Measurements from ENCODE around the gene EFCAB5.
A peak's percentile ranks its signal among the peaks of the same experiment; 100 is the strongest.

EFCAB5 gene

GRCh38 chr17:29927546-29927945, 13.9 kb upstream of the EFCAB5 start:
- H3K4me3 ChIP-seq (IDR thresholded peaks at IDR 0.05; ENCODE audit: insufficient read depth, low read depth, low read length) = no peak overlapping the region
- no peak overlapping the region for H3K27ac ChIP-seq
- no peak overlapping the region for H3K9ac ChIP-seq
- H3K4me2 ChIP-seq = peak overlapping the region; percentile 82
- no peak overlapping the region for H2AFZ ChIP-seq (ENCODE audit: low read depth)
- no peak for TF ChIP-seq CTCF (conservative IDR thresholded peaks at IDR 0.05; ENCODE audit: low read depth, low read length)
- no peaks in the 10 kb centered on the region for H3K36me3 ChIP-seq (ENCODE audit: insufficient read depth)
- peaks cover 29% of the 10 kb centered on the region for H3K4me1 ChIP-seq (ENCODE audit: low read depth, poor library complexity, severe bottlenecking)
- H3K79me2 ChIP-seq (ENCODE audit: insufficient read depth, low read depth) = peaks cover 59% of the 10 kb centered on the region
- H4K20me1 ChIP-seq (ENCODE audit: insufficient read depth) = no peaks in the 10 kb centered on the region
- H3K27me3 ChIP-seq (ENCODE audit: insufficient read depth, low read depth) = no peaks in the 10 kb centered on the region

- Histone ChIP-seq H3K4me2 (peak overlapping the region; percentile 82), H3K79me2 (ENCODE audit: insufficient read depth, low read depth) (peaks cover 52% of the 10 kb centered on the region), H3K27me3 (ENCODE audit: insufficient read depth, low read depth) (no peaks in the 10 kb centered on the region), H3K9ac (peak overlapping the region; percentile 73), H3K36me3 (ENCODE audit: insufficient read depth) (no peaks in the 10 kb centered on the region), H3K4me1 (ENCODE audit: low read depth, poor library complexity, severe bottlenecking) (peaks cover 29% of the 10 kb centered on the region), H4K20me1 (ENCODE audit: insufficient read depth) (no peaks in the 10 kb centered on the region), H3K4me3 (IDR thresholded peaks at IDR 0.05; ENCODE audit: insufficient read depth, low read depth, low read length) (peak overlapping the region; percentile 52), H2AFZ (ENCODE audit: low read depth) (peak overlapping the region; percentile 82), H3K27ac (peak overlapping the region; percentile 72)
- no peak for TF ChIP-seq CTCF (conservative IDR thresholded peaks at IDR 0.05; ENCODE audit: low read depth, low read length)
Measured at GRCh38 chr17:29929006-29929532, 12.4 kb upstream of the EFCAB5 start.

- Histone ChIP-seq H3K4me2 (peak within 1 kb of the TSS; percentile 82), H3K79me2 (ENCODE audit: insufficient read depth, low read depth) (peaks cover 45% of the 10 kb centered on the region), H3K4me1 (ENCODE audit: low read depth, poor library complexity, severe bottlenecking) (peaks cover 29% of the 10 kb centered on the region), H3K9ac (peak within 1 kb of the TSS; percentile 73), H2AFZ (ENCODE audit: low read depth) (peak within 1 kb of the TSS; percentile 82), H3K27me3 (ENCODE audit: insufficient read depth, low read depth) (no peaks in the 10 kb centered on the region), H3K4me3 (IDR thresholded peaks at IDR 0.05; ENCODE audit: insufficient read depth, low read depth, low read length) (peak within 1 kb of the TSS; percentile 52), H3K36me3 (ENCODE audit: insufficient read depth) (no peaks in the 10 kb centered on the region), H3K27ac (peak within 1 kb of the TSS; percentile 72), H4K20me1 (ENCODE audit: insufficient read depth) (no peaks in the 10 kb centered on the region)
- TF ChIP-seq CTCF (conservative IDR thresholded peaks at IDR 0.05; ENCODE audit: low read depth, low read length) = no peak
Measured at GRCh38 chr17:29929533-29930408, 11.7 kb upstream of the EFCAB5 start, which contains the start of gene SSH2. SSH2 (minus strand) TSS chr17:29930228; CDS start chr17:29930000, 228 bp downstream.

GRCh38 chr17:29930409-29931010, 10.9 kb upstream of the EFCAB5 start:
- H3K27me3 ChIP-seq (ENCODE audit: insufficient read depth, low read depth) = no peaks in the 10 kb centered on the region
- H2AFZ ChIP-seq (ENCODE audit: low read depth) = peak overlapping the region; percentile 82
- no peaks in the 10 kb centered on the region for H4K20me1 ChIP-seq (ENCODE audit: insufficient read depth)
- H3K27ac ChIP-seq = peak overlapping the region; percentile 72
- no peaks in the 10 kb centered on the region for H3K36me3 ChIP-seq (ENCODE audit: insufficient read depth)
- peaks cover 29% of the 10 kb centered on the region for H3K4me1 ChIP-seq (ENCODE audit: low read depth, poor library complexity, severe bottlenecking)
- no peak for TF ChIP-seq CTCF (conservative IDR thresholded peaks at IDR 0.05; ENCODE audit: low read depth, low read length)
- peak overlapping the region; percentile 73; the same call in 1 of the 2 replicates for H3K9ac ChIP-seq
- peak overlapping the region; percentile 66 for H3K4me2 ChIP-seq
- no peak overlapping the region for H3K4me3 ChIP-seq (IDR thresholded peaks at IDR 0.05; ENCODE audit: insufficient read depth, low read depth, low read length)
- peaks cover 39% of the 10 kb centered on the region for H3K79me2 ChIP-seq (ENCODE audit: insufficient read depth, low read depth)
